Thyroid gland (tissue), 4 donors: Measurements from ENCODE around the gene ACTL8.

Source experiments
- POLR2A ChIP-seq, 2 donors: fragments of 450-650 bp; IDR thresholded peaks; one replicate each; pipeline ENCODE4 v1.6.1; 2017; ENCODE audit warnings: antibody characterized with exemption in 2 of 2, mild to moderate bottlenecking in 2 of 2, moderate library complexity in 1 of 2
- TF ChIP-seq, protein P1 (sequence below), 6 experiments: fragments of 200-600 bp in 3 of 6; fragments of 450-650 bp in 3 of 6; sonication (generic) in 3 of 6; IDR thresholded peaks; one replicate each; pipeline ENCODE4 v1.5.1; 2016 to 2019; ENCODE audit warnings: antibody characterized with exemption in 6 of 6, mild to moderate bottlenecking in 2 of 6, inconsistent platforms in 1 of 6, moderate library complexity in 1 of 6

DNA sequence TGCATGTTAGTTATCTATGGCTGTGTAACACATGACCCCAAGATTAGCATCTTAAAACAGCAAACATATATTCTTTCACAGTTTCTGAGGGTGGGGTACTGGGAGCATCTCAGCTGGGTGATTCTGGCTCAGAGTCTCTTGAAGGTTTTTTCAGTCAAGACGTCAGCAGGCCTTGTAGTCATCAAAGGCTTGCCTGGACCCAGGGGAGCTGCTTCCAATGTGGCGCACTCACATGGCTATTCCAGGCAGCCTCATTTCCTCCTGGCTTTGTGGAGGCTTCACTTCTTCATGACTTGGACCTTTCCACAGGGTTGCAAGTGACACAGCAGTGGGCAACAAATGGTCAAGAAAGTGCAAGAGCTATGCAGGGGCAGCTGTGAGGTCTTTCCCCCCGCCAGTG is 114.7 kb downstream of the ACTL8 start:
- TF ChIP-seq, protein P1, sequence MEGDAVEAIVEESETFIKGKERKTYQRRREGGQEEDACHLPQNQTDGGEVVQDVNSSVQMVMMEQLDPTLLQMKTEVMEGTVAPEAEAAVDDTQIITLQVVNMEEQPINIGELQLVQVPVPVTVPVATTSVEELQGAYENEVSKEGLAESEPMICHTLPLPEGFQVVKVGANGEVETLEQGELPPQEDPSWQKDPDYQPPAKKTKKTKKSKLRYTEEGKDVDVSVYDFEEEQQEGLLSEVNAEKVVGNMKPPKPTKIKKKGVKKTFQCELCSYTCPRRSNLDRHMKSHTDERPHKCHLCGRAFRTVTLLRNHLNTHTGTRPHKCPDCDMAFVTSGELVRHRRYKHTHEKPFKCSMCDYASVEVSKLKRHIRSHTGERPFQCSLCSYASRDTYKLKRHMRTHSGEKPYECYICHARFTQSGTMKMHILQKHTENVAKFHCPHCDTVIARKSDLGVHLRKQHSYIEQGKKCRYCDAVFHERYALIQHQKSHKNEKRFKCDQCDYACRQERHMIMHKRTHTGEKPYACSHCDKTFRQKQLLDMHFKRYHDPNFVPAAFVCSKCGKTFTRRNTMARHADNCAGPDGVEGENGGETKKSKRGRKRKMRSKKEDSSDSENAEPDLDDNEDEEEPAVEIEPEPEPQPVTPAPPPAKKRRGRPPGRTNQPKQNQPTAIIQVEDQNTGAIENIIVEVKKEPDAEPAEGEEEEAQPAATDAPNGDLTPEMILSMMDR (IDR thresholded peaks at IDR 0.05): no peak
- no peak for TF ChIP-seq POLR2A (IDR thresholded peaks at IDR 0.05)
